D341Med (cell line): ENCODE measurements around the gene TENM4.
"Not testable (repeated sequence)": the region's sequence is repeated elsewhere in the genome, so short reads cannot be mapped to it uniquely, and the experiment has no call there.

Experiments
- DNase-seq: peaks from one replicate; pipeline ENCODE4 v3.0.0; 2012; ENCODE audit warnings: low spot score

Gene TENM4

GRCh38 chr11:79021601-79022000 lies 419.2 kb downstream of the TENM4 start:
- no peak for DNase-seq

GRCh38 chr11:79019975-79020374 lies 420.9 kb downstream of the TENM4 start:
- DNase-seq: no peak

- no peak for DNase-seq
These were observed 421.6 kb downstream of the TENM4 start for GRCh38 chr11:79019277-79019676.

GRCh38 chr11:79018371-79018849 lies 422.4 kb downstream of the TENM4 start:
- no peak for DNase-seq

GRCh38 chr11:79017811-79018210 lies 423.0 kb downstream of the TENM4 start:
- no peak for DNase-seq

GRCh38 chr11:79013509-79013908 lies 427.3 kb downstream of the TENM4 start:
- no peak for DNase-seq

GRCh38 chr11:79011357-79011756 lies 429.5 kb downstream of the TENM4 start:
- DNase-seq: no peak

- no peak for DNase-seq
These were observed 432.9 kb downstream of the TENM4 start for GRCh38 chr11:79007771-79008402.

- no peak for DNase-seq
These were observed 434.0 kb downstream of the TENM4 start for GRCh38 chr11:79006854-79007253.

GRCh38 chr11:78996007-78996406 lies 444.8 kb downstream of the TENM4 start:
- no peak for DNase-seq

GRCh38 chr11:78995171-78995570 lies 445.7 kb downstream of the TENM4 start:
- DNase-seq: no peak

- no peak for DNase-seq
These were observed 446.9 kb downstream of the TENM4 start for GRCh38 chr11:78993802-78994430.

- no peak for DNase-seq
These were observed 449.1 kb downstream of the TENM4 start for GRCh38 chr11:78991681-78992080.

- no peak for DNase-seq
These were observed 450.6 kb downstream of the TENM4 start for GRCh38 chr11:78990261-78990660.

- no peak for DNase-seq
These were observed 453.1 kb downstream of the TENM4 start for GRCh38 chr11:78987748-78988147.

GRCh38 chr11:78986305-78986704 lies 454.5 kb downstream of the TENM4 start:
- DNase-seq: no peak

GRCh38 chr11:78985663-78986062 lies 455.2 kb downstream of the TENM4 start:
- no peak for DNase-seq

GRCh38 chr11:78982473-78982872 lies 458.4 kb downstream of the TENM4 start:
- no peak for DNase-seq

- DNase-seq: no peak
These were observed 459.7 kb downstream of the TENM4 start for GRCh38 chr11:78981153-78981552.

- DNase-seq: no peak
These were observed 462.0 kb downstream of the TENM4 start for GRCh38 chr11:78978831-78979230.

GRCh38 chr11:78977848-78978247 lies 463.0 kb downstream of the TENM4 start:
- DNase-seq: not testable (repeated sequence)

GRCh38 chr11:78977009-78977408 lies 463.8 kb downstream of the TENM4 start:
- no peak for DNase-seq

GRCh38 chr11:78975081-78975480 lies 465.7 kb downstream of the TENM4 start:
- DNase-seq: no peak

GRCh38 chr11:78973876-78974275 lies 467.0 kb downstream of the TENM4 start:
- no peak for DNase-seq
